Ovary (tissue), 9 donors: ENCODE results near the gene PEX14. TPM values are rescaled to one million over a fixed set of nuclear protein-coding genes. Genes with fewer than 3 reads are reported as not detected.

Source experiments
- DNase-seq, 5 donors: peaks; one replicate each; pipeline ENCODE4 v3.0.0-alpha.2; 2019 to 2020
- H3K27ac ChIP-seq, 2 donors: fragments of 200-600 bp; one replicate each; pipeline versions ENCODE4 v1.5.1 to v1.8.0; 2019 to 2022
- H3K27me3 ChIP-seq: fragments of 200-600 bp; one replicate; pipeline ENCODE4 v1.8.0; 2022
- H3K36me3 ChIP-seq: fragments of 200-600 bp; sonication (generic); one replicate; pipeline ENCODE4 v1.5.1; 2019
- H3K4me1 ChIP-seq: one replicate; pipeline ENCODE4 v1.8.1; 2013; ENCODE audit warnings: mild to moderate bottlenecking, moderate library complexity; ENCODE audit not compliant: insufficient read depth
- H3K4me3 ChIP-seq: fragments of 200-600 bp; sonication (generic); one replicate; pipeline ENCODE4 v1.5.1; 2017
- H3K9me3 ChIP-seq, 2 donors: fragments of 200-600 bp in 1 of 2; sonication (generic) in 1 of 2; one replicate each; pipeline versions ENCODE4 v1.5.1 to v1.8.1; 2013 to 2019; ENCODE audit warnings: mild to moderate bottlenecking in 1 of 2, moderate library complexity in 1 of 2
- EP300 ChIP-seq: sonication (generic); formaldehyde crosslinking; IDR thresholded peaks from one replicate; pipeline ENCODE4 v1.6.1; 2017; ENCODE audit warnings: antibody characterized with exemption
- POLR2A ChIP-seq: fragments of 450-650 bp; IDR thresholded peaks from one replicate; pipeline ENCODE4 v1.6.1; 2017; ENCODE audit warnings: antibody characterized with exemption, mild to moderate bottlenecking, moderate library complexity
- WGBS, 3 donors: extraction: QIAGEN DNeasy Blood & Tissue Kit in 1 of 3; methylation state at CpG; one replicate each; pipeline versions ENCODE4 v1.1.5 to v1.1.7; 2013 to 2017; 5-methylcytosine and 5-hydroxymethylcytosine counted together
- intact Hi-C, 4 donors: fragments of 100-400 bp; cut with DNase I; formaldehyde crosslinking; loops; one replicate each; pipeline versions ENCODE4 v1.11.0 to v1.15.1; 2022 to 2023
- polyA plus RNA-seq, 2 donors: library from polyadenylated mRNA; stranded (reverse); fragments of 200-250 nt in 1 of 2; fragments of 350-450 nt in 1 of 2; fragmentation: Illumina TruSeq in 1 of 2; extraction: RNeasy Lipid Tissue Mini Kit (QIAGEN cat#74804) in 1 of 2; gene quantifications; one replicate each; pipeline ENCODE4 v1.2.3, GENCODE V29; 2013 to 2014
- total RNA-seq, 7 donors: library from RNA; depleted of rRNA in 2 of 7; stranded (reverse); fragments of >200 nt in 2 of 7; fragmentation: NEBNext Ultra II Directional in 3 of 7; extraction: Animal tissue kit (Norgen Biotek cat#: 25700) in 3 of 7; gene quantifications; one replicate each; pipeline versions ENCODE4 v1.1.0 to v1.2.4, GENCODE V29; 2016 to 2023
- TF ChIP-seq, protein P1 (sequence below), 3 donors: fragments of 450-650 bp in 2 of 3; fragments of 200-600 bp in 1 of 3; IDR thresholded peaks; one replicate each; pipeline versions ENCODE4 v1.5.1 to v1.8.0; 2016 to 2022; ENCODE audit warnings: antibody characterized with exemption in 3 of 3, mild to moderate bottlenecking in 1 of 3
- donor health status: DM: no; HTN: no; CAD: no; lungs with moderate emphysema.
- donor health status: DM: no; HTN: no; CAD: no.
- donor health status: Bipolar disorder and iron deficiency.
- donor health status: DM: yes; HTN: yes; CAD: no.
- donor health status: DM: no; HTN: no; CAD: no.
- donor health status: DM: yes; HTN: yes; CAD: no.

The PEX14 gene
- total and polyA plus RNA-seq, 9 donors = 3.3 to 22.9 (median 16.7) TPM

GRCh38 chr1:10638559-10639005, 163.8 kb downstream of the PEX14 start:
- Histone ChIP-seq H3K27ac (peak overlapping the region in 1 of 2 donors; percentile 16), H3K4me1 (peaks cover 17% of the 10 kb centered on the region), H3K4me3 (peak overlapping the region; percentile 21), H3K9me3 (no peaks in the 10 kb centered on the region), H3K36me3 (no peaks in the 10 kb centered on the region), H3K27me3 (no peaks in the 10 kb centered on the region)
- TF ChIP-seq EP300 (no peak), POLR2A (no peak)
- TF ChIP-seq, protein P1, sequence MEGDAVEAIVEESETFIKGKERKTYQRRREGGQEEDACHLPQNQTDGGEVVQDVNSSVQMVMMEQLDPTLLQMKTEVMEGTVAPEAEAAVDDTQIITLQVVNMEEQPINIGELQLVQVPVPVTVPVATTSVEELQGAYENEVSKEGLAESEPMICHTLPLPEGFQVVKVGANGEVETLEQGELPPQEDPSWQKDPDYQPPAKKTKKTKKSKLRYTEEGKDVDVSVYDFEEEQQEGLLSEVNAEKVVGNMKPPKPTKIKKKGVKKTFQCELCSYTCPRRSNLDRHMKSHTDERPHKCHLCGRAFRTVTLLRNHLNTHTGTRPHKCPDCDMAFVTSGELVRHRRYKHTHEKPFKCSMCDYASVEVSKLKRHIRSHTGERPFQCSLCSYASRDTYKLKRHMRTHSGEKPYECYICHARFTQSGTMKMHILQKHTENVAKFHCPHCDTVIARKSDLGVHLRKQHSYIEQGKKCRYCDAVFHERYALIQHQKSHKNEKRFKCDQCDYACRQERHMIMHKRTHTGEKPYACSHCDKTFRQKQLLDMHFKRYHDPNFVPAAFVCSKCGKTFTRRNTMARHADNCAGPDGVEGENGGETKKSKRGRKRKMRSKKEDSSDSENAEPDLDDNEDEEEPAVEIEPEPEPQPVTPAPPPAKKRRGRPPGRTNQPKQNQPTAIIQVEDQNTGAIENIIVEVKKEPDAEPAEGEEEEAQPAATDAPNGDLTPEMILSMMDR (IDR thresholded peaks at IDR 0.05) = no peak
- DNase-seq = no peak
- 2% methylated on average over 23 to 57 of the region's 57 CpGs; no CpG with 5 or more reads in 1 of the 3 donors for WGBS, 3 donors
- intact Hi-C loops = loop anchor here in 1 of 4 donors (10.0 kb wide), 1 partner anchor 56 kb away; no protein-coding TSS in a partner anchor

DNA sequence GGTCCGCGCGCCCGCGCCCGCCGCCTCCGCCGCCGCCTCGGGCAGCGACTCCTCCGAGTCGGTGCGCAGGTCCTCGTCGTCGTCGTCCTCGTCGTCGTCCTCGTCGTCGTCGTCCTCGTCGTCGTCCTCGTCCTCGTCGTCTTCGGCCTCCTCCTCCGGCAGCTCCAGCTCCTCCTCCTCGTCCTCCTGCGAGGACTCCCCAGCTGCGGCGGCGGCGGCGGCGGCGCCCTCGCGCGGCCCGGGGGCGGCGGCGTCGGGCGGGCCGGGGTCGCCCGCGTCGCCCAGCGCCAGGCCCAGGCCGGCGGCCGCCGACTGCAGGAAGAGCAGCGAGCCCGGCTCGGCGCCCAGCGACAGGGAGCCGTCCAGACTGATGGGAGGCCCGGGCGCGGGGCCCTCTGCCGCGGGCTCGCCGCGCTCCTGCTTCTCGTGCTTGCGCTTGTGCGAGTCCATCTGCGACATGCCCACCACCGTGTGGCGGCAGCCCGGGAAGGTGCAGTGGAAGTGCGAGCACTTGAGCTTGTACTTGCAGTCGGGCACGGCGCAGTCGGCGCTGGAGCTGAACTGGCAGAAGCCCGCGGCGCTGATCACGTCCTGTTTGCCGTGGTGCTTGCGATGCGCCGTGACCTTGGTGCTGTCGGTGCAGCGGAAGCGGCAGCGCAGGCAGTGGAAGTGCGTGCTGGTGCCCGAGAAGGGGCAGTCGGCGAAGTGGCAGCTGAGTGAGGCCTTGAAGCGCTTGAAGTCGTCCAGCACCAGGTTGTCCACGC, 164.4 kb downstream of the PEX14 start:
- Histone ChIP-seq H3K36me3 (no peaks in the 10 kb centered on the region), H3K9me3 (no peaks in the 10 kb centered on the region), H3K27ac (no peak overlapping the region), H3K27me3 (no peaks in the 10 kb centered on the region), H3K4me3 (no peak overlapping the region), H3K4me1 (peaks cover 17% of the 10 kb centered on the region)
- intact Hi-C loops = loop anchor here in 1 of 4 donors (10.0 kb wide), 1 partner anchor 56 kb away; no protein-coding TSS in a partner anchor
- TF ChIP-seq, protein P1 (IDR thresholded peaks at IDR 0.05) = no peak
- TF ChIP-seq EP300 = no peak
- TF ChIP-seq POLR2A = no peak
- WGBS, 3 donors = 12 to 33% (median 15%) methylated on average over 50 to 108 of the region's 108 CpGs
- DNase-seq = no peak

DNA sequence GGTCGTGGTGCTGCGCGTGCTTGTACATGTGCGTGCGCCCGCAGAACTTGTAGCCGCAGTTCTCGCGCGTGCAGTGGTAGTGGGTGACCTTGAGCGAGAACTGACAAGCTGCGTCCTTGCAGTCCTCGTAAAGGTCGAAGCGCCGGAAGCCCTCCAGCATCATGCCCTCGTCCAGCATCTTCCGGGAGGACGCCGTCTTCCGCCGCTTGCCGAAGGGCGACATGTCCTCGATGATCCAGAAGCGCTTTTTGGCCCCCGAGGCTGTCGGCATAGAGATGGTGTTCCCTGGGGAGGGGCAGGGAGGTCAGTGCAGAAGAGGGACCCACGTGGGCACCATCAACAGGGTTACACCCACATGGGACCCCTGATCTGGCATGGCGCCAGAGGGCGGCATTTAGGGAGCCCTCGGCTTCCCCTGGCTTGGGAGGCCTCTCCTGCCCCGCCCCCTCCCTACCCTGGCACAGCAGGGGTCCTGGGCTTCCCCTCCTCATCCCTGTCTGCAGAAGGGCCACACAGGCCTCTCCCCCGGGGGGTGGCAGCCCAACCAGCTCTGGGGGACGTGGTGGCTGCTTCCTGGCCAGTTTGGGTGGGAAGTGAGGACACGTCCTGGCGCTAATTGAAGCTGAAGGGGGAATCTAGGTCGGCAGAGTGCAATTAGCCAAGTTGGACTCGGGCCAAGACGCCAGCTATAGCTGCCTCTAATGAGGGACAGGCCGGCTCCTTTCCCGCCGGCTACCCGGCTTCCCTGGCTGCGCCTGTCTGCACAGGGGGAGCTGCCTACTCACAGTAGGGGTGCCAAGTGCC, 165.2 kb downstream of the PEX14 start:
- Histone ChIP-seq H3K9me3 (no peaks in the 10 kb centered on the region), H3K27me3 (no peaks in the 10 kb centered on the region), H3K36me3 (no peaks in the 10 kb centered on the region), H3K27ac (no peak overlapping the region), H3K4me1 (peaks cover 15% of the 10 kb centered on the region), H3K4me3 (no peak overlapping the region)
- intact Hi-C loops = loop anchor here in 1 of 4 donors (10.0 kb wide), 1 partner anchor 55 kb away; no protein-coding TSS in a partner anchor
- no peak for TF ChIP-seq EP300
- TF ChIP-seq, protein P1 (IDR thresholded peaks at IDR 0.05) = no peak
- TF ChIP-seq POLR2A = no peak
- DNase-seq = peak in 2 of 5 donors; percentile 32 to 53
- 60 to 67% (median 61%) methylated on average over 43 to 45 of the region's 45 CpGs for WGBS, 3 donors

- WGBS, 3 donors = 81 to 95% (median 88%) methylated on average over 16 of the region's 16 CpGs
- Histone ChIP-seq H3K4me1 (peaks cover 11% of the 10 kb centered on the region), H3K9me3 (no peaks in the 10 kb centered on the region), H3K27ac (no peak overlapping the region), H3K27me3 (no peaks in the 10 kb centered on the region), H3K36me3 (no peaks in the 10 kb centered on the region), H3K4me3 (no peak overlapping the region)
- DNase-seq = no peak
- TF ChIP-seq EP300 (no peak), POLR2A (no peak)
- TF ChIP-seq, protein P1 (IDR thresholded peaks at IDR 0.05) = no peak
- intact Hi-C loops = no loop called here
These were observed 166.2 kb downstream of the PEX14 start for GRCh38 chr1:10640843-10641553.
